SU-DHL-6 (cell line): ENCODE results near the gene MDP1.

Experiments used
- CTCF ChIP-seq: fragments of 200-600 bp; sonication (generic); IDR thresholded peaks from one replicate; pipeline ENCODE4 v1.5.1; 2017; ENCODE audit warnings: antibody characterized with exemption, mild to moderate bottlenecking, low read length, moderate library complexity; ENCODE audit not compliant: insufficient read depth, poor library complexity, severe bottlenecking
- EZH2phosphoT487 ChIP-seq: fragments of 200-600 bp; sonication (generic), shearing (Covaris generic); conservative IDR thresholded peaks from 2 replicates; pipeline ENCODE4 v1.6.1; 2018; ENCODE audit warnings: mild to moderate bottlenecking, antibody characterized with exemption, low read length, moderate library complexity, mixed read lengths

GRCh38 chr14:24259282-24260025 is 43.6 kb upstream of the MDP1 start:
- TF ChIP-seq EZH2phosphoT487: no peak
- TF ChIP-seq CTCF: no peak
